SK-N-SH (cell line): ENCODE results near the gene GNG13. TPM values are rescaled to one million over a fixed set of nuclear protein-coding genes. Genes with fewer than 3 reads are reported as not detected.

Experiments
- CTCF ChIA-PET: fragments of 300-600, 350-600 bp; formaldehyde crosslinking; extraction: SDS; loops from one replicate; lab custom pipeline; 2021; lab: Yijun Ruan, JAX
- POLR2A ChIA-PET: fragments of 350-600 bp; sonication (Branson Sonifier 250); formaldehyde crosslinking; extraction: SDS; loops from one replicate; lab custom pipeline; 2020; ENCODE audit warnings: antibody characterized with exemption, inconsistent platforms; lab: Yijun Ruan, JAX
- DNase-seq: peaks from one replicate; pipeline ENCODE4 v3.0.0; 2012
- H2AFZ ChIP-seq: fragments of 200-600 bp; sonication (generic); 2 replicates; pipeline ENCODE4 v1.8.1; 2016; ENCODE audit warnings: antibody characterized with exemption, mild to moderate bottlenecking, low read depth
- H3F3A ChIP-seq: fragments of 200-600 bp; sonication (generic); replicated peaks from 2 replicates; pipeline ENCODE3; 2016; ENCODE audit warnings: antibody characterized with exemption, mild to moderate bottlenecking; ENCODE audit not compliant: insufficient read depth
- H3K27ac ChIP-seq, 2 experiments: fragments of 200-500 bp in 1 of 2; fragments of 200-600 bp in 1 of 2; sonication (Bioruptor generic) in 1 of 2; sonication (generic), shearing (Covaris generic) in 1 of 2; 2 replicates each; pipeline versions ENCODE4 v1.5.1 to v1.6.1; 2014 to 2016; ENCODE audit warnings: low read depth in 2 of 2, inconsistent platforms in 1 of 2, low read length in 1 of 2, mild to moderate bottlenecking in 1 of 2, mixed read lengths in 1 of 2
- H3K27me3 ChIP-seq: fragments of 200-600 bp; sonication (generic), shearing (Covaris generic); 2 replicates; pipeline ENCODE4 v1.6.1; 2016; ENCODE audit warnings: mixed run types; ENCODE audit not compliant: insufficient read depth
- H3K36me3 ChIP-seq, 2 experiments: fragments of 200-500 bp in 1 of 2; fragments of 200-600 bp in 1 of 2; sonication (Bioruptor generic) in 1 of 2; sonication (generic) in 1 of 2; replicated peaks in 1 of 2; 2 replicates each; pipeline versions ENCODE3 to v1.5.1; 2014 to 2016; ENCODE audit warnings: low read length in 1 of 2, mild to moderate bottlenecking in 1 of 2; ENCODE audit not compliant: insufficient read depth in 2 of 2, control insufficient read depth in 1 of 2
- H3K4me1 ChIP-seq, 2 experiments: fragments of 200-500 bp in 1 of 2; fragments of 200-600 bp in 1 of 2; sonication (Bioruptor generic) in 1 of 2; sonication (generic), shearing (Covaris generic) in 1 of 2; 2 replicates each; pipeline versions ENCODE4 v1.5.1 to v1.6.1; 2014 to 2016; ENCODE audit warnings: low read depth in 1 of 2, low read length in 1 of 2, mixed run types in 1 of 2; ENCODE audit not compliant: insufficient read depth in 2 of 2, control insufficient read depth in 1 of 2
- H3K4me2 ChIP-seq: fragments of 200-600 bp; sonication (generic), shearing (Covaris generic); 2 replicates; pipeline ENCODE4 v1.6.1; 2017; ENCODE audit warnings: mixed run types
- H3K4me3 ChIP-seq, 2 experiments: fragments of 200-500 bp in 1 of 2; fragments of 200-600 bp in 1 of 2; sonication (Bioruptor generic) in 1 of 2; sonication (generic), shearing (Covaris generic) in 1 of 2; 2 replicates each; pipeline versions ENCODE4 v1.5.1 to v1.8.1; 2014 to 2016; ENCODE audit warnings: low read depth in 2 of 2, inconsistent platforms in 1 of 2, low read length in 1 of 2, mild to moderate bottlenecking in 1 of 2, mixed read lengths in 1 of 2, moderate library complexity in 1 of 2
- H3K79me2 ChIP-seq: fragments of 200-600 bp; sonication (generic); 2 replicates; pipeline ENCODE4 v1.8.1; 2017; ENCODE audit warnings: mild to moderate bottlenecking; ENCODE audit not compliant: insufficient read depth
- H3K9ac ChIP-seq: fragments of 200-600 bp; sonication (generic); 2 replicates; pipeline ENCODE4 v1.6.1; 2017; ENCODE audit warnings: mixed run types
- H3K9me2 ChIP-seq: fragments of 200-600 bp; sonication (generic); 2 replicates; pipeline ENCODE4 v1.6.1; 2017; ENCODE audit warnings: mixed run types
- H3K9me3 ChIP-seq: fragments of 200-600 bp; sonication (generic); 2 replicates; pipeline ENCODE4 v1.6.1; 2017; ENCODE audit warnings: mixed run types, mild to moderate bottlenecking, moderate library complexity
- H4K20me1 ChIP-seq: fragments of 200-600 bp; sonication (generic); 2 replicates; pipeline ENCODE4 v1.6.1; 2017; ENCODE audit warnings: mild to moderate bottlenecking, mixed run types; ENCODE audit not compliant: insufficient read depth
- CHD2 ChIP-seq: fragments of 150-350 bp; IDR thresholded peaks from 2 replicates; pipeline ENCODE4 v1.6.1; 2018; ENCODE audit warnings: low read length; ENCODE audit not compliant: partially characterized antibody
- CTCF ChIP-seq: fragments of 200-600 bp; sonication (generic); IDR thresholded peaks from 2 replicates; pipeline ENCODE4 v1.6.1; 2017; ENCODE audit warnings: antibody characterized with exemption, mild to moderate bottlenecking, moderate library complexity
- ELF1 ChIP-seq: IDR thresholded peaks from 2 replicates; pipeline ENCODE4 v1.4.0; 2012
- EP300 ChIP-seq, 2 experiments: IDR thresholded peaks; 2 replicates each; pipeline versions ENCODE4 v1.4.0 to v1.6.1; 2012; ENCODE audit warnings: borderline replicate concordance in 1 of 2, low read depth in 1 of 2, low read length in 1 of 2
- FOXJ3 ChIP-seq: sonication (generic); formaldehyde crosslinking; IDR thresholded peaks from 2 replicates; pipeline ENCODE4 v1.5.1; 2020; ENCODE audit warnings: mild to moderate bottlenecking, missing genetic modification reagents
- GATA2 ChIP-seq: sonication (generic); formaldehyde crosslinking; IDR thresholded peaks from 2 replicates; pipeline ENCODE4 v1.5.0; 2020; ENCODE audit warnings: mild to moderate bottlenecking, missing genetic modification reagents
- IRF3 ChIP-seq: fragments of 150-350 bp; IDR thresholded peaks from 2 replicates; pipeline ENCODE4 v1.6.1; 2016; ENCODE audit warnings: mild to moderate bottlenecking, low read depth, low read length
- JUND ChIP-seq: IDR thresholded peaks from 2 replicates; pipeline ENCODE4 v1.4.0; 2012
- RAD21 ChIP-seq: IDR thresholded peaks from 2 replicates; pipeline ENCODE4 v1.6.1; 2012; ENCODE audit warnings: mild to moderate bottlenecking, low read length
- RCOR1 ChIP-seq: fragments of 150-350 bp; IDR thresholded peaks from 2 replicates; pipeline ENCODE4 v1.6.1; 2017; ENCODE audit warnings: antibody characterized with exemption, low read length
- RFX5 ChIP-seq: IDR thresholded peaks from 2 replicates; pipeline ENCODE4 v1.6.1; 2012; ENCODE audit warnings: mild to moderate bottlenecking, improper control_type of control experiment, low read length
- TEAD4 ChIP-seq: IDR thresholded peaks from 2 replicates; pipeline ENCODE4 v1.4.0; 2012; ENCODE audit warnings: mild to moderate bottlenecking, borderline replicate concordance; ENCODE audit not compliant: insufficient read depth
- USF1 ChIP-seq: IDR thresholded peaks from 2 replicates; pipeline ENCODE4 v1.4.0; 2012; ENCODE audit warnings: low read depth, borderline replicate concordance
- YY1 ChIP-seq: IDR thresholded peaks from 2 replicates; pipeline ENCODE4 v1.4.0; 2012; ENCODE audit warnings: low read depth, mild to moderate bottlenecking
- WGBS: methylation state at CpG from one replicate; pipeline ENCODE4 v1.1.6; 2017; ENCODE audit warnings: low lambda C conversion rate; 5-methylcytosine and 5-hydroxymethylcytosine counted together
- polyA plus RNA-seq, 3 experiments: library from polyadenylated mRNA; depleted of rRNA; stranded (reverse); fragments of >200 nt; gene quantifications; 2 replicates each; pipeline ENCODE4 v1.2.3, GENCODE V29; 2012

Gene GNG13
- polyA plus RNA-seq, 1 of the 3 experiments (the other 2 are of a cell fraction), result not detected

DNA sequence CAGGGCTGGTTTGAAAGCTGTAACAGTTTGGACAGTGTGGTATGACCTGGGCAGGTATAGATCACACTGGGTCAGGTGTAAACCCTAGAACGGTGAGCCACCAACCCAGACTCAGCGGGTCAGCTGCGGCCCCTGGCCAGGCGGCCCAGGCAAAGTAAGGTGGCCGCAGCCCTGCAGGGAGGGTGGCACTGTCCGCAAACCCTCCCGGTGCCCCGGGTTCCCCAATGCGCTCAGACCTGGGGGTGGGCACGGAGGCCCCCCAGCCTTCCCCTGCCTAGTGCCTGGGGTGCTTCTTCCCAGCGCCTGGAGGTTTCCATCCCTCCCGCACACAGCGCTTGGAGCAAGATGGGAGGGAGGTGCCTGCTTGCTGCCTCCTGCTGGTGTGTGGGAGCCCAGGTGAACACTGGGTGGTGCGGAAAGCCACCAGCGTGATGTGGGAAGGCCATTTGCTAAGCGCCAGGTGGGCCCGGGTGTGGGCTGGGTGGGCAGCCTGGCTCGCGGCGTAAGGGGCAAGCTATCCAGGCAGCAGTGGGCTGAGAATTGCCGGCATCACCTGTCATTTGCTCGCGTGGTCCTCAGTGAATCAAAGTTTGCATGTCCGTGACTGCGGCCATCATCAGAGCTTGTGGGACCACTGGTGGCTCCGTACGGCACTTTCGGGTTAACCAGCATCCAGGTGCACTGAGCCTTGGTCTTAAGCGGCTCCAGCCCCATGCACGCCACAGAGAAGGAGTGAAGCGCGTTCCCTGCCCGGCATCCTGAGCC is 47.3 kb upstream of the GNG13 start:
- Histone ChIP-seq H3F3A (no peaks in the 10 kb centered on the region), H4K20me1 (no peaks in the 10 kb centered on the region), H3K36me3 (no peaks in the 10 kb centered on the region), H3K4me2 (no peak overlapping the region), H3K9me3 (no peaks in the 10 kb centered on the region), H3K4me1 (no peaks in the 10 kb centered on the region), H3K79me2 (no peaks in the 10 kb centered on the region), H3K9ac (no peak overlapping the region), H3K9me2 (no peaks in the 10 kb centered on the region), H3K27me3 (peaks cover 44% of the 10 kb centered on the region), H3K27ac (no peak overlapping the region), H3K4me3 (no peak overlapping the region), H2AFZ (no peak overlapping the region)
- ChIA-PET POLR2A (no interaction called here), CTCF (no interaction called here)
- DNase-seq, result no peak
- 57% methylated on average over 16 of the region's 33 CpGs for WGBS
- TF ChIP-seq CHD2 (no peak), FOXJ3 (CRISPR knock-in tag) (no peak), RCOR1 (no peak), IRF3 (no peak)
- TF ChIP-seq, all 33 proteins: peak for 0

- ChIA-PET CTCF (no interaction called here), POLR2A (no interaction called here)
- WGBS, result 62% methylated on average over 10 of the region's 10 CpGs
- Histone ChIP-seq H3K4me3 (no peak overlapping the region), H3K9ac (no peak overlapping the region), H3K79me2 (no peaks in the 10 kb centered on the region), H3K27ac (no peak overlapping the region), H3F3A (no peaks in the 10 kb centered on the region), H3K36me3 (no peaks in the 10 kb centered on the region), H4K20me1 (no peaks in the 10 kb centered on the region), H3K27me3 (peaks cover 46% of the 10 kb centered on the region), H3K9me2 (no peaks in the 10 kb centered on the region), H3K4me1 (no peaks in the 10 kb centered on the region), H3K4me2 (no peak overlapping the region), H2AFZ (no peak overlapping the region), H3K9me3 (no peaks in the 10 kb centered on the region)
- TF ChIP-seq CTCF (no peak), YY1 (no peak), JUND (no peak), RFX5 (no peak), TEAD4 (no peak), FOXJ3 (CRISPR knock-in tag) (no peak), RAD21 (no peak), GATA2 (CRISPR knock-in tag) (no peak), EP300 (IDR thresholded peaks at IDR 0.05; ENCODE audit: borderline replicate concordance in 1 of 2, low read depth in 1 of 2, low read length in 1 of 2) (no peak), USF1 (no peak), ELF1 (no peak)
- no peak for DNase-seq
These were observed 46.6 kb upstream of the GNG13 start for GRCh38 chr16:847151-847550.
